Measurements from ENCODE around the gene ARMC3.

ARMC3 gene

DNA sequence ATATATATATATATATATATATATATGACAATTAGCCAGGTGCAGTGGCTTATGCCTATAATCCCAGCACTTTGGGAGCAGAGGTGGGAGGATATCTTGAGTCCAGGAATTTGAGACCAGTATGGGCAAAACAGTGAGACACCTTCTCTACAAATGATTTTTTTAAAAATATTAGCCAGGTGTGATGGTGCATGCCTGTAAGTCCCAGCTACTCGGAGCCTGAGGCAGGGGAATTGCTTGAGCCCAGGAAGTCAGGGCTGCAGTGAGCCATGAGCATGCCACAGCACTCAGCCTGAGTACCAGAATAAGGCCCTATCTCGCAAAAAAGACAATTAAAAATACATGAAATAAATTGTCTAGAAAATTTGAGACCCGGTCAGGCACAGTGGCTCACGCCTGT lies 120.3 kb downstream of the ARMC3 start:
- no peak for DNase-seq (ENCODE audit: low read depth)
- TF ChIP-seq, protein P1, sequence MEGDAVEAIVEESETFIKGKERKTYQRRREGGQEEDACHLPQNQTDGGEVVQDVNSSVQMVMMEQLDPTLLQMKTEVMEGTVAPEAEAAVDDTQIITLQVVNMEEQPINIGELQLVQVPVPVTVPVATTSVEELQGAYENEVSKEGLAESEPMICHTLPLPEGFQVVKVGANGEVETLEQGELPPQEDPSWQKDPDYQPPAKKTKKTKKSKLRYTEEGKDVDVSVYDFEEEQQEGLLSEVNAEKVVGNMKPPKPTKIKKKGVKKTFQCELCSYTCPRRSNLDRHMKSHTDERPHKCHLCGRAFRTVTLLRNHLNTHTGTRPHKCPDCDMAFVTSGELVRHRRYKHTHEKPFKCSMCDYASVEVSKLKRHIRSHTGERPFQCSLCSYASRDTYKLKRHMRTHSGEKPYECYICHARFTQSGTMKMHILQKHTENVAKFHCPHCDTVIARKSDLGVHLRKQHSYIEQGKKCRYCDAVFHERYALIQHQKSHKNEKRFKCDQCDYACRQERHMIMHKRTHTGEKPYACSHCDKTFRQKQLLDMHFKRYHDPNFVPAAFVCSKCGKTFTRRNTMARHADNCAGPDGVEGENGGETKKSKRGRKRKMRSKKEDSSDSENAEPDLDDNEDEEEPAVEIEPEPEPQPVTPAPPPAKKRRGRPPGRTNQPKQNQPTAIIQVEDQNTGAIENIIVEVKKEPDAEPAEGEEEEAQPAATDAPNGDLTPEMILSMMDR (IDR thresholded peaks at IDR 0.05; ENCODE audit: control insufficient read depth, insufficient read depth, low read depth, low read length, missing control alignments), result no peak
- no peak overlapping the region for H3K4me3 ChIP-seq (ENCODE audit: control insufficient read depth, low read depth, low read length)

DNA sequence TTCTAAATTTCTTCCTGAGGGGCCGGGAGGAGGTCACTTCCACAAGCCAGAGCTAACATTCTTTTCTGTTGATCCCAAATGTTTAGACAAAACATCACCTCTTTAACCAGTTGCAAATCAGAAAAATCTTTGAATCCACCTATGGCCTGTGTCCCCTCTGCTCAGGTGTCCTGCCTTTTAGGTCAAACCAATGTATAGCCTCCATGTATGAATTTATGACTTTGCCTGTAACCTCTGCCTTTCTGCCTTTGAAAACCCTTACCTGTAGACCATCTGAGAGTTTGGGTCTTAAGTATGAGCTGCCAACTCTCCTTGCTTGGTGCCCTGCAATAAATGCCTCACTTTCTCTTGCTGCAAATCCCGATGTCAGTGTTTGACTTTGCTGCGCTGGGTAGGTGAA lies 123.4 kb downstream of the ARMC3 start:
- H3K4me3 ChIP-seq (ENCODE audit: control insufficient read depth, low read depth, low read length), result no peak overlapping the region
- DNase-seq (ENCODE audit: low read depth), result no peak
- TF ChIP-seq, protein P1 (IDR thresholded peaks at IDR 0.05; ENCODE audit: control insufficient read depth, insufficient read depth, low read depth, low read length, missing control alignments), result no peak

DNA sequence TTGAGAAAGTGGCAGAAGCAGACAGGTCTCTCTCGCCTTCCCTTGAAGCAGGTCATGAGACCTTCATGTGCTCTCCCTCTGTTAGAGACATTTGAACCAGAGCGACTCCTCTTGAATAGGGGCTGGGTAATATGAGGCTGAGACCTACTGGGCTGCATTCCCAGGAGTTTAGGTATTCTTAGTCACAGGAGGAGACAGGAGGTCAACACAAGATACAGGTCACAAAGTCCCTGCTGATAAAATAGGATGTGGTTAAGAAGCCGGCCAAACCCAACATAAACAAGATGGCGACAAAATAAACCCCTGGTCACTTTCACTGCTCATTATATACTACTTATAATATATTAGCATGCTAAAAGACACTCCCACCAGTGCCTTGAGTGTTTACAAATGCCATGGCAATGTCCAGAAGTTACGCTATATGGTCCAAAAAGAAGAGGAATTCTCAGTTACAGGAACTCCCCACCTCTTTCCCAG lies 124.0 kb downstream of the ARMC3 start:
- TF ChIP-seq, protein P1 (IDR thresholded peaks at IDR 0.05; ENCODE audit: control insufficient read depth, insufficient read depth, low read depth, low read length, missing control alignments), result no peak
- H3K4me3 ChIP-seq (ENCODE audit: control insufficient read depth, low read depth, low read length), result no peak overlapping the region
- DNase-seq (ENCODE audit: low read depth), result no peak

DNA sequence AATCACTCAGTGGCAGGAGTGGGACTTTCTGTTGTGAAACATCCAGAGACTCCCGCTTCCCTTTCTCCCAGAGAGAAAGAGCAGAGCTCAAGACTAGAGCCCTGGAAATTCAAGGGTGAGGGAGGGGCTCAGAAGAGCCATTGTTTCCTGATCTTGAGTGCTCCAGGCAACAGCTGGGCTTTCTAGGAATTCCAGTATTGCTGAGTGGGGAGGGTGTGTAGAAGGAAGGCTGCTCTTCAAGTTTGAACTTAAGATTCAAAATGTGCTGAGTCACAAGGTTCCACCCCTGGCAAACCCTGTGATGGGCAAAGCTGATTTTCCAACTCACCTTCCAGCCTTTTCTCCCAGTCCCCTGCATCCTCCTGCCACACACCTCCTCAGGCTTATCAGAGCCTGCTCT lies 125.2 kb downstream of the ARMC3 start:
- no peak for DNase-seq (ENCODE audit: low read depth)
- TF ChIP-seq, protein P1 (IDR thresholded peaks at IDR 0.05; ENCODE audit: control insufficient read depth, insufficient read depth, low read depth, low read length, missing control alignments), result no peak
- no peak overlapping the region for H3K4me3 ChIP-seq (ENCODE audit: control insufficient read depth, low read depth, low read length)

DNA sequence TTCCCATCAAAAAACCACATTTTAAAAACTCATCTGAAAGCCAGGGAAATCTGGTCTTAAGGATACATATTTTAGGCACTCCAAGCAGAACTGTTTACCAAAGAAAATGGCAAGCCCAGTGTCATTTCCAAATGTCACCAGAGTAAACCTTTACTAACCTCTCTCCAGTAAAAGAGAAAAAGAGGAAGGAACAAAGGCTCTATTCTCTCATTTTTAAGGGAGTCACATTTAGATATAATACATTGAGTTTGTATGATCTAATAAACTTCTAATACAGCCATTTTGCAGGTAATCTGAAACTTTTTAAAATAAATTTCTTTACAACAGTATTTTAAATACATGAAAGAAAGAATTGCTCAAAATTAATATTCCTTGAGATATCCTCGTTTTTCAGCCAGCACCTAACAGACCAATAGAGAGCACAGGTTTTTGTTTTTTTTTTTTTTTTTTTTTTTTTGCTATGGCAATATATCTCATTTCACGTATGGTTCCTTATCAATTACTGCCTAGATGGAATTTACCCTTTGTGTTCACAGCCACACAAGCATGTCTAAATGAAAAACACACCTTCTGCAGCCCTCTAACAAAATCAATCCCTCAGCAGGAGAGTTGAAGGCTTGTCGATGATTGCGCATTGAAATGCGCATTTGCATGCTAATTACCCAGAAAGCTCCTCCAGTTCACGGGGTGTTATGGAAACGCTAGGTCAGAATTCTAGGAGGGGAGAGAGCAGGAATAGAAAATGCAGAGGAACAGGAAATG lies 127.8 kb downstream of the ARMC3 start:
- no peak for DNase-seq (ENCODE audit: low read depth)
- H3K4me3 ChIP-seq (ENCODE audit: control insufficient read depth, low read depth, low read length), result no peak overlapping the region
- TF ChIP-seq, protein P1 (IDR thresholded peaks at IDR 0.05; ENCODE audit: control insufficient read depth, insufficient read depth, low read depth, low read length, missing control alignments), result no peak

DNA sequence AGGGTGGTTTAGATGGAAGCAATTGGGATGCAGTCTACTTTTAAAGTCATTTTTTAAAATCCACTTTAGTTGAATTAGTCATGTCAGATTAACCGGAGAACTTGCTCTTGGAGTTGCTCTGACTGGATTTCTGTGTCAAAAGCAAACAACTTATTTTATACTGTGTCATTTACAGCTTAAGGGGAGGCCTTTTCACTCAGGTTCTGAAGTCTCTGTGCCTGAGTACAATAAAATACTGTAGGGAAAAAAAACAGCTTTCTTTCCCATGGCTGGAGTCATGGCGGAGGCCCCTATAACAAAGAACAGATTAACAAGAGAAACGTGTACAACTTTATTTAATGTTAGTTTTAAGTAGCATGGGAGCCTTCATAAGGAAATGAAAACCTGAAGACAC lies 128.3 kb downstream of the ARMC3 start:
- DNase-seq (ENCODE audit: low read depth), result no peak

More for the DNA sequence above, 128.3 kb downstream of the ARMC3 start:
- no peak overlapping the region for H3K4me3 ChIP-seq (ENCODE audit: control insufficient read depth, low read depth, low read length)
- TF ChIP-seq, protein P1 (IDR thresholded peaks at IDR 0.05; ENCODE audit: control insufficient read depth, insufficient read depth, low read depth, low read length, missing control alignments), result no peak
